Body of pancreas (tissue), 4 donors: ENCODE results near the gene GOLPH3L.

Experiments used
- POLR2A ChIP-seq, 3 donors: fragments of 450-650 bp; IDR thresholded peaks; one replicate each; pipeline ENCODE4 v1.6.1; 2016; ENCODE audit warnings: antibody characterized with exemption in 3 of 3, mild to moderate bottlenecking in 2 of 3
- TF ChIP-seq, protein P1 (sequence below), 7 experiments: fragments of 450-650 bp in 4 of 7; fragments of 200-600 bp in 3 of 7; sonication (generic) in 3 of 7; IDR thresholded peaks; one replicate each; pipeline ENCODE4 v1.5.1; 2016 to 2019; ENCODE audit warnings: antibody characterized with exemption in 7 of 7

DNA sequence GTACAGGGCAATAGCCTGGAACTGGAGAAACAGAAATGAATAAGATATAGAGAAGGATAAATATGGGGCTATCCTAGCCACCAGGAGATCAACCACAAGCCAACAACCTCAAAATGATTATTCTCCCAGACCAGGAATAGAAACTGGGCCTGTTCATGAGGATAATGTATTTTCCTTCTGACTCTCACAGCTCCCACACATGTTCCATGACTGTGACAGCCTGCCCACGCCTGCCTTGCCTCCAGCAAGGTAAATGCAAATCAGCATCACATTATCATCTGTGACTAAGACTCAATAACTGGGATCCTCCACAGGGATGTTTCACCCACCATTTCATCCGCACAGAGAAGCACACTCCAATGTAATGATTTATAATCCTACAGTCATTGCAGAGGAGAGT is 70.8 kb downstream of the GOLPH3L start:
- TF ChIP-seq, protein P1, sequence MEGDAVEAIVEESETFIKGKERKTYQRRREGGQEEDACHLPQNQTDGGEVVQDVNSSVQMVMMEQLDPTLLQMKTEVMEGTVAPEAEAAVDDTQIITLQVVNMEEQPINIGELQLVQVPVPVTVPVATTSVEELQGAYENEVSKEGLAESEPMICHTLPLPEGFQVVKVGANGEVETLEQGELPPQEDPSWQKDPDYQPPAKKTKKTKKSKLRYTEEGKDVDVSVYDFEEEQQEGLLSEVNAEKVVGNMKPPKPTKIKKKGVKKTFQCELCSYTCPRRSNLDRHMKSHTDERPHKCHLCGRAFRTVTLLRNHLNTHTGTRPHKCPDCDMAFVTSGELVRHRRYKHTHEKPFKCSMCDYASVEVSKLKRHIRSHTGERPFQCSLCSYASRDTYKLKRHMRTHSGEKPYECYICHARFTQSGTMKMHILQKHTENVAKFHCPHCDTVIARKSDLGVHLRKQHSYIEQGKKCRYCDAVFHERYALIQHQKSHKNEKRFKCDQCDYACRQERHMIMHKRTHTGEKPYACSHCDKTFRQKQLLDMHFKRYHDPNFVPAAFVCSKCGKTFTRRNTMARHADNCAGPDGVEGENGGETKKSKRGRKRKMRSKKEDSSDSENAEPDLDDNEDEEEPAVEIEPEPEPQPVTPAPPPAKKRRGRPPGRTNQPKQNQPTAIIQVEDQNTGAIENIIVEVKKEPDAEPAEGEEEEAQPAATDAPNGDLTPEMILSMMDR (IDR thresholded peaks at IDR 0.05): no peak
- TF ChIP-seq POLR2A (IDR thresholded peaks at IDR 0.05): no peak
